Fibroblast of skin of back (primary cell): ENCODE results near the gene GOLGA2.
A peak's percentile ranks its signal among the peaks of the same experiment; 100 is the strongest.
"Not testable (repeated sequence)": the region's sequence is repeated elsewhere in the genome, so short reads cannot be mapped to it uniquely, and the experiment has no call there.

Experiments used
- DNase-seq: peaks from one replicate; pipeline ENCODE4 v3.0.0-alpha.2; 2013

GOLGA2 gene

GRCh38 chr9:128292009-128292408 is 16.2 kb upstream of the GOLGA2 start:
- DNase-seq = no peak

DNA sequence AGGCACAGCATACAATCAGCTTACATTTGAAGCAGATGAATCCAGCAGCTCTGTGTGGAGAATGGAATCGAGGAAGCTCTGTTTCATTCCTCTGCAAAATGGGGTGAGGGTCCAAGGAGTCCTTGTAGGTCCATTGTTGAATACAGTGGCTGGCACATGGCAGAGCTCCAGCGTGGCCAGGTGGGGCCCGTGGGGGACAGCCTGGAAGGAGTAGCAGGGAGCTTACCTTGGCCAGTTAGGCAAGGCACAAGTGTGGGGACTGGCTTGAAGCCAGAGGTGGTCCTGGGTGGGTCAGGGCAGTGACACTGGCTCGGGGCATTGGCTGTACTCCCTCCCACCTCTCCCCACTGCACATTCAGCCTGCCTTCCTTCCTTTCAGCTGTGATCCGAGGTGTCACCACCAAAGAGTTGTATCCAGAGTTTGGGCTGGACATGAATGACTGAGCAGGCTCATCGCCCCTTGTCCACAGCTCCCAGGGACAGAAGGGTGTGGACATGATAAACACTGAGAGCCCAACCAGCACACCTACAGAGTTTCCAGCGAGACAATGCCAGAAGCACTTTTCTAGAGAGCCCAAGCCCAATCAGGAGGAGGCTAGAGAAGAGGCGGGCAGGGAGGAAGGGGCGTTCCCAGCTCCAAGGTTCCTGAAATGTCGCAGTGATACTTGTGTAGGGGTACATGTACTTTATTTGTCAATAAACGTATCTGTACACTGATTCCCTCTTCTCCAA is 12.6 kb upstream of the GOLGA2 start:
- DNase-seq = no peak

DNA sequence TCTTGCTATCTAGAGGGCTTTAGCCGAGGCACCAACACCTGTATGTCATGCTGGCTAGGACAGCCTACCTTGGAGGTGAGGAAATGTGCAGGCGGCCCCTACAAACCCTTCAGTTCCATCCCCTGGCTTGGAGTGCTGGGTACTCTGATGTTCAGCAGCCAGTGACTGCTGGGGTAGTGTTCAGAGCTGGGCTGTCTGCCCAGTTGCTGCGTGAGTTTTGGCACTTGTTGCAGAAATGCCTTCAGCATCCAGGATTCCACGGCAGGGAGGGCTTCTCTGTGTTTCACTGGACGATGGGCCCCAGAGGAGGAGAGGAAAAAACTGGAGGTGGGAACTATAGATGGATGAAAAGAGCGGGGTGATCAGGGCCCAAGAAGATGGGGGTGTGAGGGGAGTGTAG is 10.6 kb upstream of the GOLGA2 start:
- DNase-seq = no peak

DNA sequence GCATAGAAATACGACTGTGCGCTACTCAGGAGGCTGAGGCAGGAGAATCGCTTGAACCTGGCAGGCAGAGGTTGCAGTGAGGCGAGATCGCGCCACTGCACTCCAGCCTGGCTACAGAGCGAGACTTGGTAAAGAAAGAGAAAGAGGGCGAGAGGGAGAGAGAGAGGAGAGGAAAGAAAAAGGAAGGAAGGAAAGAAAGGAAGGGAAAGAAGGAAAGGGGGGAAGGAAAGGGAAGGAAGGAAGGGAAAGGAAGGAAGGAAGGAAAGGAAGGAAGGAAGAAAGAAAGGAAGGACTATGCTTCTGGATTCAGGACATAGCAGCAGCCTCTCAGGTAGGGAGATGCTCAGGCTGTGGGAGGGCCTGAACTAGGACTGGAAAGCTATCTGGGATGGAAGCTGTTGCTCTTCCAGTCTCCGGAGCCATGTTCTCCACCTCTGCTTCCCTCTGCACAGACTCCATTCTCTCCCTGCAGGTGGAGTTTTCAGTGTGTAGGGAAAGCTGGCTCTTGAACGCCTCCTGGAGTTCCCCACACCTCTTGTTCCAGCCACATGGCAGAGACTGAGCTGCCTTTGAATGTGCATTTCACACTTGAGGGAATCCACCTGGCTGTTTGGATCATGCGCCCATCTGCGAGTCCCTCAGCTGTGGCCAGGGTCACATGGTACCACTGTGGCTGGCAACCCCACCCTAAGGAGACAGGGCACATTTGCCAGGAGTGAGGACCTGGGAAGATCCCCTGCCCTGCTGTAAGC is 9.4 kb upstream of the GOLGA2 start:
- DNase-seq = no peak

GRCh38 chr9:128282500-128282899 is 6.7 kb upstream of the GOLGA2 start:
- peak; percentile 61 for DNase-seq

DNA sequence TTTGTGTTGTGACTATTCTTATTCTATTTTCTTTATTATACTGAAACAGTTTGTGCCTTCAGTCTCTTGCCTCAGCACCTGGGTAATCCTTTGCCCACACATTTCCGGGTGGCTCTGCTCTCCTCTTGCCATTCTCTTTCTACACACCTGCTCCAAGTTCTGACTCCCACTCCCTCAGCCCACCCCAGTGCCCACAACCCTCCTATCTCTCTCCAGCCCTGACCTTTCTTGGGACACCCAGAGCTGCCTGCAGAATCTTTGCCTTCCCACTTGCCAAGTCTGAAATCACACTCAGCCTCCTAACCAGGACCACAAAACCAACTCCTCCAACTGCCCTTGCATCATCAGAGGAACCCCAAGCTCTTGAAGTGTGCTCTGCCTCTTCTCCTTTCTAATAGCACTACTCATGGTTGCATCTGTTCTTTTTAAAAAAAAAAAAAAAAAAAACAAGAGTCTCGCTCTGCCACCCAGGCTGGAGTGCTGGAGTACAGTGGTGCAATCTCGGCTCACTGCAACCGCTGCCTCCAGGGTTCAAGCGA is 4.3 kb upstream of the GOLGA2 start:
- no peak for DNase-seq

- not testable (repeated sequence) for DNase-seq
Measured at GRCh38 chr9:128279088-128280073, 3.6 kb upstream of the GOLGA2 start.

DNA sequence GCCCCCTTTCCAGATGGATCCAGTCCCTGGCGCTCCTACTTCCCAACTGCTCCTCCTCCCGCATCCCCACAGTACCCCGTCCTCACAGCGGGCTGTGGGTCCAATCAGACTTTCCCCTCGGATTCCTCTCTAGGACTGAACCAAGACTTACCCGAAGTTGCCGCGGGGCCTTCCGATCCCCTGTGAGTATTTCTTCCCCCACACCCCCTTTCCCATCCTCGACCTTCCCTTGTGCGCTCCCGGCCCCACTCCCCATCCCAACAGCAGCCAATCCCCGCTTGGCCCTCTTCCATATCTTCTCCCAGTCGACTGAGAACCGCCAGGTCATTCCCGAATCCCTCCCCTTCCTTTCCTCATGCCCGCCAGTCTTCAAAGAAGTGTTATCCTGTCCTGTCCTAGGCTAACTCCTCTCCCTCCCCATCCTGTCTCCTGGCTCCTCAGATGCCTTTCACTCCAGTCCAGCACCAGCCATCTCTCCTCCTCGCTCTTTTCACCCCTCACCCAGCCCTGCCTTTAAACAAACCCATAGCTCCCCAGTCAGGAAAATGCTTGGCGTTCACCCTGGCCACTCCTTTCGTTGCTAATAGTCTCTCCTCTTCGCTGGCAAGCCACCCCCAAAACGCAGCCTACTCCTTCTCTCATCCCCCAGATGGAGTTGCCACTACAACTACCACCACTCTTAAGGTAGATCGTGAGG is 915 bp upstream of the GOLGA2 start:
- DNase-seq = peak; percentile 38

GRCh38 chr9:128276008-128276573 is 284 bp upstream of the GOLGA2 start, which contains the start of gene SWI5:
Gene SWI5 (plus strand): TSS chr9:128276276.
- DNase-seq = peak; percentile 98

- DNase-seq = no peak
Measured at GRCh38 chr9:128274245-128274644, 1.6 kb downstream of the GOLGA2 start.

DNA sequence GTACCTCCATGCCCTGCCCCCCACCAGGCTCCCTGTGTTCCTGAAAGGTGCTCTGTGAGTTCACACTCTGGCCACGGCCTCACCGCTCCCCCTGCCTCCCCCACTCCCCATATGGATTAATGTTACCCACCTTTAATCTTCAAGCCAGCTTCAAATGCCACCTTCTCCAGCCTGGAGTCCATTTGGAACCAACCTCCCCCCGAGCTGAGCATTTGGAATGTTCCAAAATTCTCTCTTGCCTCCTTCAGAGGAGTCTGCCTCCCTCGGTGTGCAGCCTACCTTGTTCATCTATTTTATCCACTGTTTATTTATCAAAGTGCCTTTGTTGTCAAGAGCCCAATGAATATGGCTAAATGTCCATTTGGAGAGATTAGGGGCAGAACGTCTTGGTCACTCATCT is 4.3 kb downstream of the GOLGA2 start:
- no peak for DNase-seq

DNA sequence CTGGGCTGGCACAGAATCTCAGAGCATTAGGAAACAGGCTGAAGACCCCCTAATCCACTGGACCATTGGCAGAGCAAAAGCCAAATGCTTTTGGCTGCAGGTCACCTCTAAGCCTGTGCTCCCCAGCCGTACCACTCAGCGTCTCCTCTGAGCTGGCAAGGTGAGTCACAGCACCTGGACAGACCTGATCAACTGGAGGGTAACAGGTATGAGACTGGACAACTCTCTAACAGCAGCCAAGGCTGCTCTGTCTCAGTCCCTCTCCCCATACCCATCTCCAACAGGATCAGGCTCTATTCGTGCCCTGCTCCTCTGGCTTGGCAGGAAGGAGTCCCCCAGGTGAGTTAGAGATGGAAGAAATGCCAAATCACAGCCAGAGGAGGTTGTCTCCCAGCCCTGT is 4.7 kb downstream of the GOLGA2 start:
- no peak for DNase-seq

DNA sequence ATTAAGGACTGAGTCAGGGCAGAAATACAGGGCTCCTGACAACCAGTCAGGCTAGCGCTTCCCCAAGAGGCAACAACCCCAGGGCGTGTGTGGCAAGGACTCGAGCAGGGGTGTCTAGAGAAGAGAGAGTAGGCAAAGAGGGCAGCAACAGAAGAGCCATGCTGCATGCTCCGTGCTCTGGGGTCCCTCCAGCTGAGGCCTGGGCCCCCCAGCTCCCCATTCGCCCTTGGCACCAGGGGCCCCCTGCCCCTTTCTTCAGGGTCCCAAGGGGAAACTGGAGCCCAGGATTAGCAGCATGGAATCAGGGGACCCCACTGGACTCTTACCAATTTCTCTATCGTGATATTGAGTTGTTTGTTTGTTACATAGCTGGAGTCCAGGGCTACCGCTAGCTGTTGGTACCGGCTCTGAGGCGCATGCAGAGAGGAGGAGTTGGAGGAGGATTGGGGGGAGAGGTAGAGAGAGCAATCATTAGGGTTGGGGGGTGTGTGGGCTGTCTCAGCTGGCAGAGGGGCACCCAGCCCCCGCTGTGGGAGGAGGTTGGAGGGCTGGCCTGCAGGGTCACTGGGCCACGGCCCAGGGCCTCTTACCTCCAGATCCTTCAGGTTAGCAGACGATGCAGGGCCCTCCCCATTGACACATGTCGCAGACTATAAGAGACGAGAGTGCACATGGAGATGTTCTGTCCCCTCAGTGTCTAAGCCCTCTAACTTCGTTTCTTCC is 8.8 kb downstream of the GOLGA2 start:
- no peak for DNase-seq

GRCh38 chr9:128265348-128265847 is 10.4 kb downstream of the GOLGA2 start:
- no peak for DNase-seq

GRCh38 chr9:128262687-128263086 is 13.1 kb downstream of the GOLGA2 start:
- DNase-seq = no peak

DNA sequence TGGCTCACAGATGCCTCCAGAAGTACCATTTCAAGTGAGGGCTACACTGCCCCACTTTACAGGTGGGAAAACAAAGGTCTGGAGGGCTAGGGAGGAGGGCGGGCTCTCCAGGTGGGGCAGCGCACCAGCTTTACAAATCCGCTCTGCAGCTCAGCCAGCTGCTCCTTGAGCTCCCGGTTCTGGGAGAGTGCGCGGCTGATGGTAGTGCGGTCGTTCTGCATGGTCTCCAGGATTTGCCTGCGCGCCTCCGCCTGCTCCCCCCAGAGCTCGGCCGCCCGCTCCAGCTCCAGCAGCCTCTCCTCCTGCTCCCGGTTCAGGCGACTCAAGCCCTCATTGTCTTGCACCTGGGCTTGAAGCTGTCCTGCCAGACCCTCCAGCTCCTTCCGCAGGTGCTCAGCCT is 15.5 kb downstream of the GOLGA2 start:
- no peak for DNase-seq

DNA sequence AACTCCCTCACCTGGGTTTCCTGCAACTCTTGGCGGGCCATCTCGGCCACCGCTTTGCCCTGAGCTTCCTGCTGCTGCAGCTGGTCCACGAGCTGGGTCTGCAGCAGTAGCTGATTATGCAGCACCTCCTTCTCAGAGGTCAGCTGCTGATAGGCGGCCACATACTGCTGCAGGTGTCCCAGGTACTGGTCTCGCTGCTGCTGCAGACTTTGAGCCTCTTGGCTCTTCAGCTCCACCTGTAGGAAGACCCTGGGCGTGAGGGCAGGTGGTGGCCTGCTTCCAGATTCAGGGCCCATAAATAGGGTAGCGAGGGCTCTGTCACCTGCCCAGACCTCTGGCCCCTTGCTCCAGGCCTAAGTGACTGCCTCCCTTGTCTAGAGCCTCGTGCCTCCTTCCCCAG is 16.7 kb downstream of the GOLGA2 start:
- DNase-seq = no peak

- no peak for DNase-seq
Measured at GRCh38 chr9:128258326-128258725, 17.5 kb downstream of the GOLGA2 start.

- no peak for DNase-seq
Measured at GRCh38 chr9:128257907-128258306, 17.9 kb downstream of the GOLGA2 start.

DNA sequence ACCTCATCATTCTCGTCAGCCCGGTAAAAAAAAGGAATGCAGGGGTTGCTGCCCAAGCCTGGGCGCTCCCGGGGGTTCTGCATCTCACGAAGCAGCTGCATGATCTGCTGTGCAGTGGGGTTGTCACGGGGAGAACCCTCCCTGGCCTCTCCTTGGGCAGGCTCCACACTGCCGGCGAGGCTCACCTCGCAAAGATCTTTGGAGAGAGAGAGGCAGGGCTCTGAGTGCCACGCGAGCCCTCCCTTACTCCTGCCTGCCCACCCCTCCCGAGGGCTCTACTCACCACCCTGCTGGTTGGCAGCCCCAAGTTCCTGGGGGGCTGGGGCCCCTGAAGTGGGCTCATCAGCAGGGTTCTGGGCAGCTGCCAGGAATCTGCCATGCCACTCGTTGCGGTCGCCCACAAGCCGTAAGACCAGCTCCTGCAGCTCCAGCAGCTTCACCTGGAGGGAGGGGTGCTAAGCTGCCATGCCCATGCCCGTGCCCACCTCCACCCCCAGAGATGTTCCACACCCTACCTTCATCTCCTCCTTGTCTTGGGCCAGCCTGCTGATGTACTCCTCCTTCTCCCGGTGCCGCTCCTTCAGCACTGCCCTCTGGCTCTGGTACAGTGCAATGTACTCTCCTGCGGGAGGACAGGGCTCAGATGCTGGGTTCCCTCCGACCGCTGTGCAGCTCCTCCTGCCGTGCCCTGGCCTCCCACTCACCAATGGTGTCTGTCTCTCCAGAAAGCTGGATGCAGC is 18.6 kb downstream of the GOLGA2 start:
- no peak for DNase-seq
